Measurements from ENCODE around the gene BBX.

The BBX gene

GRCh38 chr3:107619549-107619948, 96.8 kb downstream of the BBX start:
- TF ChIP-seq SIN3A (IDR thresholded peaks at IDR 0.05; ENCODE audit: borderline replicate concordance, insufficient read depth, low read length) (no peak), POLR2AphosphoS5 (IDR thresholded peaks at IDR 0.05; ENCODE audit: low read depth, low read length) (no peak), REST (IDR thresholded peaks at IDR 0.05; ENCODE audit: insufficient read depth in 1 of 2, low read depth in 2 of 2, low read length in 2 of 2) (no peak), TAF1 (IDR thresholded peaks at IDR 0.05; ENCODE audit: borderline replicate concordance, insufficient read depth, low read length) (no peak), FOXP2 (optimal IDR thresholded peaks at IDR 0.05; ENCODE audit: borderline replicate concordance, extremely low read depth, extremely low read length, insufficient read depth) (no peak)

- no peak for TF ChIP-seq TAF1 (IDR thresholded peaks at IDR 0.05; ENCODE audit: borderline replicate concordance, insufficient read depth, low read length)
- TF ChIP-seq FOXP2 (optimal IDR thresholded peaks at IDR 0.05; ENCODE audit: borderline replicate concordance, extremely low read depth, extremely low read length, insufficient read depth): no peak
- TF ChIP-seq SIN3A (IDR thresholded peaks at IDR 0.05; ENCODE audit: borderline replicate concordance, insufficient read depth, low read length): no peak
- no peak for TF ChIP-seq POLR2AphosphoS5 (IDR thresholded peaks at IDR 0.05; ENCODE audit: low read depth, low read length)
- TF ChIP-seq REST (IDR thresholded peaks at IDR 0.05; ENCODE audit: insufficient read depth in 1 of 2, low read depth in 2 of 2, low read length in 2 of 2): no peak
Observed at GRCh38 chr3:107620534-107620933, 97.8 kb downstream of the BBX start.

- TF ChIP-seq POLR2AphosphoS5 (IDR thresholded peaks at IDR 0.05; ENCODE audit: low read depth, low read length): no peak
Observed at GRCh38 chr3:107621465-107621864, 98.7 kb downstream of the BBX start.

- no peak for TF ChIP-seq SIN3A (IDR thresholded peaks at IDR 0.05; ENCODE audit: borderline replicate concordance, insufficient read depth, low read length)
- no peak for TF ChIP-seq TAF1 (IDR thresholded peaks at IDR 0.05; ENCODE audit: borderline replicate concordance, insufficient read depth, low read length)
- TF ChIP-seq POLR2AphosphoS5 (IDR thresholded peaks at IDR 0.05; ENCODE audit: low read depth, low read length): no peak
- no peak for TF ChIP-seq FOXP2 (optimal IDR thresholded peaks at IDR 0.05; ENCODE audit: borderline replicate concordance, extremely low read depth, extremely low read length, insufficient read depth)
- no peak for TF ChIP-seq REST (IDR thresholded peaks at IDR 0.05; ENCODE audit: insufficient read depth in 1 of 2, low read depth in 2 of 2, low read length in 2 of 2)
Observed at GRCh38 chr3:107627962-107628542, 105.3 kb downstream of the BBX start.

- TF ChIP-seq TAF1 (IDR thresholded peaks at IDR 0.05; ENCODE audit: borderline replicate concordance, insufficient read depth, low read length) (no peak), FOXP2 (optimal IDR thresholded peaks at IDR 0.05; ENCODE audit: borderline replicate concordance, extremely low read depth, extremely low read length, insufficient read depth) (no peak), REST (IDR thresholded peaks at IDR 0.05; ENCODE audit: insufficient read depth in 1 of 2, low read depth in 2 of 2, low read length in 2 of 2) (no peak), SIN3A (IDR thresholded peaks at IDR 0.05; ENCODE audit: borderline replicate concordance, insufficient read depth, low read length) (no peak), POLR2AphosphoS5 (IDR thresholded peaks at IDR 0.05; ENCODE audit: low read depth, low read length) (no peak)
Observed at GRCh38 chr3:107629566-107629965, 106.8 kb downstream of the BBX start.

Measured in PFSK-1 (cell line).